ENCODE measurements around the gene GABRG3.

- TF ChIP-seq KDM5A (IDR thresholded peaks at IDR 0.05) = no peak
- TF ChIP-seq, protein P1, sequence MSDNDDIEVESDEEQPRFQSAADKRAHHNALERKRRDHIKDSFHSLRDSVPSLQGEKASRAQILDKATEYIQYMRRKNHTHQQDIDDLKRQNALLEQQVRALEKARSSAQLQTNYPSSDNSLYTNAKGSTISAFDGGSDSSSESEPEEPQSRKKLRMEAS (IDR thresholded peaks at IDR 0.05) = no peak
- no peak for TF ChIP-seq RAD21 (conservative IDR thresholded peaks at IDR 0.05 in 1 of 2, IDR thresholded peaks at IDR 0.05 in 1 of 2)
- TF ChIP-seq PHF8 (IDR thresholded peaks at IDR 0.05; ENCODE audit: borderline replicate concordance, low read depth) = no peak
- TF ChIP-seq TFCP2L1 (CRISPR knock-in tag; IDR thresholded peaks at IDR 0.05) = no peak
These were observed 110.9 kb downstream of the GABRG3 start for GRCh38 chr15:27081676-27082418.
